K562 (cell line): ENCODE results near the gene MAGI3. TPM values are rescaled to one million over a fixed set of nuclear protein-coding genes. Genes with fewer than 3 reads are reported as not detected.
A peak's percentile ranks its signal among the peaks of the same experiment; 100 is the strongest.

Experiments
- ARID1B ChIP-seq: fragments of 450-650 bp; IDR thresholded peaks from 2 replicates; pipeline ENCODE4 v1.6.1; 2016; ENCODE audit warnings: antibody characterized with exemption, mild to moderate bottlenecking, inconsistent platforms
- C11orf30 ChIP-seq: fragments of 450-650 bp; IDR thresholded peaks from 2 replicates; pipeline ENCODE4 v1.6.1; 2016; ENCODE audit warnings: low read depth, mild to moderate bottlenecking
- HDAC2 ChIP-seq: fragments of 450-650 bp; IDR thresholded peaks from 2 replicates; pipeline ENCODE4 v1.6.1; 2016; ENCODE audit warnings: mild to moderate bottlenecking
- RCOR1 ChIP-seq, 2 experiments: IDR thresholded peaks; 2 replicates each; pipeline ENCODE4 v1.6.1; 2012; ENCODE audit warnings: low read depth in 2 of 2, low read length in 2 of 2, borderline replicate concordance in 1 of 2, improper control_type of control experiment in 1 of 2
- SMARCA5 ChIP-seq: fragments of 450-650 bp; IDR thresholded peaks from 2 replicates; pipeline ENCODE4 v1.6.1; 2016
- SMC3 ChIP-seq: conservative IDR thresholded peaks from 2 replicates; pipeline ENCODE4 v1.6.1; 2011; ENCODE audit warnings: low read depth, low read length, improper control_type of control experiment; ENCODE audit not compliant: insufficient read depth
- SNRNP70 ChIP-seq: fragments of 200-400 bp; formaldehyde crosslinking; optimal IDR thresholded peaks from 2 replicates; pipeline ENCODE3; 2017; ENCODE audit warnings: low read depth, low read length
- SOX6 ChIP-seq: fragments of 450-650 bp; IDR thresholded peaks from 2 replicates; pipeline ENCODE4 v1.6.1; 2014; ENCODE audit warnings: mild to moderate bottlenecking
- STAT5A ChIP-seq: IDR thresholded peaks from 2 replicates; pipeline ENCODE4 v1.6.1; 2012; ENCODE audit warnings: low read length, inconsistent platforms, borderline replicate concordance
- XRCC5 ChIP-seq: fragments of 200-400 bp; formaldehyde crosslinking; IDR thresholded peaks from 2 replicates; pipeline ENCODE4 v1.6.1; 2017; ENCODE audit warnings: low read depth, mild to moderate bottlenecking, low read length
- ZEB2 ChIP-seq: fragments of 450-650 bp; IDR thresholded peaks from 2 replicates; pipeline ENCODE4 v1.6.1; 2016
- ZNF24 ChIP-seq: fragments of 450-650 bp; IDR thresholded peaks from 2 replicates; pipeline ENCODE4 v1.6.1; 2016
- ZNF263 ChIP-seq: sonication (generic); formaldehyde crosslinking; IDR thresholded peaks from 2 replicates; pipeline ENCODE4 v1.8.0; 2022; ENCODE audit warnings: mild to moderate bottlenecking, missing genetic modification reagents, borderline replicate concordance
- polyA plus RNA-seq, 8 experiments: library from polyadenylated mRNA; depleted of rRNA in 4 of 8; stranded (reverse) in 5 of 8; unstranded in 3 of 8; fragments of >200 nt; fragmentation: Nextera tagmentation in 2 of 8; fragmentation: Illumina TruSeq in 1 of 8; extraction: Ambion mirVana in 2 of 8; extraction: Trizol in 1 of 8; gene quantifications; 2 replicates each; pipeline versions ENCODE4 v1.2.1 to v1.2.3, GENCODE V29; 2011 to 2014; ENCODE audit warnings: inconsistent platforms in 1 of 8, missing spikeins in 1 of 8
- total RNA-seq, 7 experiments: library from RNA; depleted of rRNA in 6 of 7; stranded (reverse); fragments of >200 nt in 6 of 7; fragmentation: Illumina TruSeq in 2 of 7; extraction: Trizol in 2 of 7; gene quantifications; 2 replicates each; pipeline versions ENCODE4 v1.2.1 to v1.2.3, GENCODE V29; 2011 to 2021; ENCODE audit warnings: low replicate concordance in 1 of 7
- TF ChIP-seq, protein P1 (sequence below), 2 experiments: fragments of 450-650 bp in 1 of 2; sonication (generic) in 1 of 2; formaldehyde crosslinking in 1 of 2; IDR thresholded peaks in 1 of 2; conservative IDR thresholded peaks in 1 of 2; 2 replicates each; pipeline versions ENCODE4 v1.6.1 to v1.8.1; 2016 to 2023; ENCODE audit warnings: mild to moderate bottlenecking in 2 of 2, moderate library complexity in 2 of 2, inconsistent platforms in 1 of 2, missing genetic modification reagents in 1 of 2
- TF ChIP-seq, protein P2 (sequence below), 2 experiments: fragments of 450-650 bp; IDR thresholded peaks; 2 replicates each; pipeline ENCODE4 v1.6.1; 2016

MAGI3 gene
- total and polyA plus RNA-seq, 9 of the 15 experiments (the other 6 are each of a cell fraction or from before 2014, with no cell fraction given): 1.0 to 8.6 (median 5.5) TPM

DNA sequence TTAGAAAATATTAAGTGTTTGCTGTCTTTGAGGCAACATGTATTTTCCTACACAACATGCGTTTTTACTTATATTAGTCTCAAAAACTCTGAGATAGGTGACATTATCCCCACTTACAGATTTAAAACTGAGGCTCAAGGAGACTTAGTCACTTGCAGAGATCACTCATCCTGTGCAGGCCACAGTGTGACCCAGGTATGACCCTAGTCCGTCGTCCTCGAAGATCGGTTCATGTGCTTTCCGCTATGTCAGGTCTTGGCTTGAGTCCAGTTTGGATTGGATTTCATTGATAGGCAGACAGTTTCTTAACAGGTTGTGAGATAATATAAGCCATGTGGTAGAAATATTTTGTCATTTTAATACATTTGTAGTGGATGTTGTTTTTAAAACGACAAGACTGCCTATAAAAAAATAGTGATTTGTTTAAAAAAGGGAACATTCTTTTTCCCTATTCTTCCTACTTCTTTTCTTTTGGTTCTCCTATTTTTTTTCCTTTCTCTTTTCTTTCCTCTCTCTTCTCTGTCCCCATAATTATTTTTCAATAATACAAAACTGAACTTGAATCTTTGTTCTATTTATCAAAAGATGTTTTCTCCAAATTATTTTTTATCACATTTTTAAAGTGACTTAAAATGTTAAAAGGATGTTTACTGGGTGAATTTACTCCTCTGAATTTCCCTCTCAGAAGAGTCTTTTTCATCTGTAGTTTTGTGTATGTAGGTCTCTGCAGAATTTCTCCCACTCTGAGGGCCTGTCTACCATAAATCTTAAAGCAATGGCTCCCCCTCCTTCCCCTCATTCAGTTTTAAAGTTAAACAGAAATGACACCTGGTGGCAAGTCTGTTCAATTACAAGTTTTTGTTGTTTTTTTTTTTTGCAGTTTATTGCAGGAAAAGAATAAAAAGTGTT is 287.2 kb downstream of the MAGI3 start (continued):
- TF ChIP-seq, protein P1, sequence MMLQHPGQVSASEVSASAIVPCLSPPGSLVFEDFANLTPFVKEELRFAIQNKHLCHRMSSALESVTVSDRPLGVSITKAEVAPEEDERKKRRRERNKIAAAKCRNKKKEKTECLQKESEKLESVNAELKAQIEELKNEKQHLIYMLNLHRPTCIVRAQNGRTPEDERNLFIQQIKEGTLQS (IDR thresholded peaks at IDR 0.05): peak; percentile 41; the same call in 1 of the 2 replicates
- TF ChIP-seq, protein P1 (CRISPR knock-in tag; conservative IDR thresholded peaks at IDR 0.05): no peak
- TF ChIP-seq, protein P2, sequence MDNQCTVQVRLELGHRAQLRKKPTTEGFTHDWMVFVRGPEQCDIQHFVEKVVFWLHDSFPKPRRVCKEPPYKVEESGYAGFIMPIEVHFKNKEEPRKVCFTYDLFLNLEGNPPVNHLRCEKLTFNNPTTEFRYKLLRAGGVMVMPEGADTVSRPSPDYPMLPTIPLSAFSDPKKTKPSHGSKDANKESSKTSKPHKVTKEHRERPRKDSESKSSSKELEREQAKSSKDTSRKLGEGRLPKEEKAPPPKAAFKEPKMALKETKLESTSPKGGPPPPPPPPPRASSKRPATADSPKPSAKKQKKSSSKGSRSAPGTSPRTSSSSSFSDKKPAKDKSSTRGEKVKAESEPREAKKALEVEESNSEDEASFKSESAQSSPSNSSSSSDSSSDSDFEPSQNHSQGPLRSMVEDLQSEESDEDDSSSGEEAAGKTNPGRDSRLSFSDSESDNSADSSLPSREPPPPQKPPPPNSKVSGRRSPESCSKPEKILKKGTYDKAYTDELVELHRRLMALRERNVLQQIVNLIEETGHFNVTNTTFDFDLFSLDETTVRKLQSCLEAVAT (IDR thresholded peaks at IDR 0.05): peak in 1 of 2 experiments; percentile 86; a peak in 2 of 4 replicates
- TF ChIP-seq SMC3: peak; percentile 81
- 0 out of 2 replicates have a peak, but pooled peaks have one; percentile 39 for TF ChIP-seq ZNF24
- peak; percentile 43 to 95; a peak in 3 of 4 replicates for TF ChIP-seq RCOR1 (IDR thresholded peaks at IDR 0.05; ENCODE audit: borderline replicate concordance in 1 of 2, low read depth in 2 of 2, low read length in 2 of 2)
- TF ChIP-seq XRCC5: no peak
- no peak for TF ChIP-seq SNRNP70
- peak; percentile 71 for TF ChIP-seq ARID1B
- peak; percentile 86; the same call in 1 of the 2 replicates for TF ChIP-seq HDAC2
- peak; percentile 69; the same call in 1 of the 2 replicates for TF ChIP-seq ZEB2
- TF ChIP-seq SMARCA5: peak; percentile 52; the same call in 1 of the 2 replicates
- peak; percentile 13; the same call in 1 of the 2 replicates for TF ChIP-seq STAT5A
- peak; percentile 65; the same call in 1 of the 2 replicates for TF ChIP-seq SOX6
- TF ChIP-seq C11orf30: no peak
- TF ChIP-seq ZNF263 (CRISPR knock-in tag): no peak
